Right atrium auricular region (tissue), 2 donors: ENCODE data around the gene RNF217. TPM values are rescaled to one million over a fixed set of nuclear protein-coding genes. Genes with fewer than 3 reads are reported as not detected.

Experiments
- DNase-seq: peaks from one replicate; pipeline ENCODE4 v3.0.0-alpha.2; 2019; ENCODE audit warnings: low spot score
- H3K27ac ChIP-seq, 2 donors: fragments of 200-600 bp; sonication (generic); 1 replicate in 1 of 2; 2 replicates in 1 of 2; pipeline ENCODE4 v1.5.1; 2016 to 2019
- H3K27me3 ChIP-seq, 2 donors: fragments of 200-600 bp; sonication (generic); one replicate each; pipeline versions ENCODE4 v1.5.1 to v1.6.0; 2017 to 2019
- H3K36me3 ChIP-seq: fragments of 200-600 bp; sonication (generic); one replicate; pipeline ENCODE4 v1.5.1; 2016
- H3K4me1 ChIP-seq, 2 donors: fragments of 200-600 bp; sonication (generic); one replicate each; pipeline versions ENCODE4 v1.5.1 to v1.6.0; 2017 to 2019
- H3K4me3 ChIP-seq, 2 donors: fragments of 200-600 bp; sonication (generic); 1 replicate in 1 of 2; 2 replicates in 1 of 2; pipeline ENCODE4 v1.5.1; 2017 to 2019; ENCODE audit warnings: mild to moderate bottlenecking in 1 of 2, moderate library complexity in 1 of 2
- H3K9me3 ChIP-seq, 2 donors: fragments of 200-600 bp; sonication (generic); one replicate each; pipeline ENCODE4 v1.5.1; 2019
- CTCF ChIP-seq, 2 donors: fragments of 200-600 bp; sonication (generic); IDR thresholded peaks; one replicate each; pipeline ENCODE4 v1.5.1; 2019; ENCODE audit warnings: antibody characterized with exemption in 2 of 2
- total RNA-seq, 2 donors: library from RNA; depleted of rRNA; stranded (reverse); fragments of >200 nt; gene quantifications; one replicate each; pipeline ENCODE4 v1.1.0, GENCODE V29; 2016

Gene RNF217
- total RNA-seq, 2 donors from 2014 or later, result 12.7 to 14.1 TPM

GRCh38 chr6:124979294-124979678 lies 17.0 kb downstream of the RNF217 start:
- H3K27ac ChIP-seq, result no peak overlapping the region

GRCh38 chr6:124982669-124983068 lies 20.4 kb downstream of the RNF217 start:
- Histone ChIP-seq H3K4me1 (peaks cover 0 to 7% of the 10 kb centered on the region in 2 donors), H3K27ac (no peak overlapping the region), H3K27me3 (no peaks in the 10 kb centered on the region), H3K36me3 (peaks cover 12% of the 10 kb centered on the region), H3K4me3 (no peak overlapping the region), H3K9me3 (peaks cover 0 to 11% of the 10 kb centered on the region in 2 donors)
- TF ChIP-seq CTCF (IDR thresholded peaks at IDR 0.05), result no peak
- no peak for DNase-seq

More at GRCh38 chr6:124979294-124979678, 17.0 kb downstream of the RNF217 start:
- no peak for DNase-seq
- H3K9me3 ChIP-seq, result peaks cover 0 to 11% of the 10 kb centered on the region in 2 donors
- TF ChIP-seq CTCF (IDR thresholded peaks at IDR 0.05), result no peak
- peaks cover 12% of the 10 kb centered on the region for H3K36me3 ChIP-seq
- H3K4me1 ChIP-seq, result no peaks in the 10 kb centered on the region
- H3K27me3 ChIP-seq, result no peaks in the 10 kb centered on the region
- H3K4me3 ChIP-seq, result no peak overlapping the region

GRCh38 chr6:124983383-124984083 lies 21.3 kb downstream of the RNF217 start:
- Histone ChIP-seq H3K4me3 (no peak overlapping the region), H3K27me3 (no peaks in the 10 kb centered on the region), H3K4me1 (peaks cover 0 to 7% of the 10 kb centered on the region in 2 donors), H3K36me3 (peaks cover 6% of the 10 kb centered on the region), H3K9me3 (peaks cover 0 to 5% of the 10 kb centered on the region in 2 donors), H3K27ac (no peak overlapping the region)
- no peak for TF ChIP-seq CTCF (IDR thresholded peaks at IDR 0.05)
- no peak for DNase-seq

- H3K9me3 ChIP-seq, result no peaks in the 10 kb centered on the region
- TF ChIP-seq CTCF (IDR thresholded peaks at IDR 0.05), result no peak
- no peaks in the 10 kb centered on the region for H3K27me3 ChIP-seq
- H3K4me1 ChIP-seq, result peaks cover 0 to 7% of the 10 kb centered on the region in 2 donors
- H3K36me3 ChIP-seq, result no peaks in the 10 kb centered on the region
- H3K4me3 ChIP-seq, result no peak overlapping the region
- no peak for DNase-seq
- no peak overlapping the region for H3K27ac ChIP-seq
Observed at GRCh38 chr6:124984668-124985338, 22.6 kb downstream of the RNF217 start.

GRCh38 chr6:124986164-124986563 lies 23.9 kb downstream of the RNF217 start:
- TF ChIP-seq CTCF (IDR thresholded peaks at IDR 0.05), result no peak
- DNase-seq, result no peak
- Histone ChIP-seq H3K4me1 (peaks cover 0 to 7% of the 10 kb centered on the region in 2 donors), H3K9me3 (no peaks in the 10 kb centered on the region), H3K36me3 (no peaks in the 10 kb centered on the region), H3K27me3 (no peaks in the 10 kb centered on the region), H3K4me3 (no peak overlapping the region), H3K27ac (no peak overlapping the region)
